ENCODE results near the gene SPARC. TPM values are rescaled to one million over a fixed set of nuclear protein-coding genes. Genes with fewer than 3 reads are reported as not detected.

Gene SPARC
- total RNA-seq, 2 donors from 2014 or later: 913 to 2,416 TPM

DNA sequence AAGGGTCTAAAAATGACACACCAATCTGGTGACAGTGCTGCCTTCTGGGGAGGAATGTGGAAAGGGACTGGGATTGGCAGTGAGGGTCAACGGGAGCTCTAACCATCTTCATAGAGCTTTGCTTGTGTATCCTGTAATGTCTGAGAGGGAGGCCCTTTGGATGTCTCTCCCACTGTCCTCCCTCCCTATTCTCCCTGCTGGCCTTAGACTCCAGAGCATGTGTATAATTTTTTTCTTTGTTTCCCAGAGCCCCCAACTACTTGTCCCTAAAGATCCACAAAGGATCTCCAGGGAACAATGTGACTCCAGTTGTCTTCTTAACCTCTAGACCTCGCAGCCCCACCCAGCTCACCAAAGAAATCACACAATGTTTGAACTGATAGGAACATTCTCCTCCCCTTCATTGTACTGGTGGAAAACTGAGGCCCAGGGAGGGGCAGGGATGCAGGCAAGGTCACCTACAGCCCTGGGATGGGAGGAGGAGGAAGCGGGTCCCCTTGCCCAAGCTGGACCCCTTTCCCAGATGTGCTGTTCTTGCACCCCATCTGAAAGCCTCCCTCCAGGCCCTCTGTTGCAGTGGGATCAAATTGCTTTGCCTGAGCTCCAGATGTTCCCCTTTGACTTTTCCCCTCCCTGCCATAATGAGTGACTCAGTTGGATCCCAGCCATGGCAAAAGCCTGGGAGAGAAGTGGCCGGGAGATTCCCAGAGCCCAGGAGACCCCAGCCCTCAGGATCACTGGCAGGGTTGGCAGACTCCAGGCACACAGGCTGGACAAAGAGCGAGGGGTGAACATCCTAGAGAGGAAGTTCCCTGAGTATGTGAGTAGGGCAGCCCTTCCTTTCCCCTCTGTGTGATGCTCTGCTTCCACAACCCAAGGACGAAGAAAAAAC is 21.8 kb downstream of the SPARC start:
- DNase-seq (ENCODE audit: low spot score): no peak

DNA sequence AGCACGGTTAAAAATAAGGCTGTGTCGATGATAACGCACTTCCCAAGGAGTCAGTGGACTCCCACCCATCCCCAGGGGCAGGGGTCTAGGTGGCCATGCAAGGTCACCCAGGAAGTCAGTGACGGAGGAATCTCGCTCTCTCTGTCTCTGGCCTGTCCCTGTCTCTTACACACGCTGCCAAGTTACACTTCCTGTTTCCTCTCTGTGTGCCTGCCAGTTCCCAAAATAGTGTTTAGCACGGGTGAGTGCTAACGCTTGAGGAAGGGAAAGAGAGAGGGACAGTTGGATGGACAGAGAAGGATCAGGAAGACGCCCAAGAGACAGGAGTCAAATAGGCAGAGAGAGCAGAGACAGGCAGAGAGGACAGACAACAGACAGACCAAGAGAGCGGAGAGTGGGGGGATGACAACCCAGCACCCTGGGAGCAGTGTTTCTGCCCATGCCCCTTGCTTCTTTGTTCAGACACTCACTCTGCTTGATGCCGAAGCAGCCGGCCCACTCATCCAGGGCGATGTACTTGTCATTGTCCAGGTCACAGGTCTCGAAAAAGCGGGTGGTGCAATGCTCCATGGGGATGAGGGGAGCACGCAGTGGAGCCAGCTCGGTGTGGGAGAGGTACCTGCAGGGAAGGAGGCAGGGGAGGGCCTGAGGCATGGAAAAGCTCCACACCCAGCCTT is 23.0 kb downstream of the SPARC start:
- intact Hi-C loops (cut with DNase I): no loop called here
- DNase-seq (ENCODE audit: low spot score): no peak

More for the DNA sequence above, 21.8 kb downstream of the SPARC start:
- intact Hi-C loops (cut with DNase I): no loop called here

DNA sequence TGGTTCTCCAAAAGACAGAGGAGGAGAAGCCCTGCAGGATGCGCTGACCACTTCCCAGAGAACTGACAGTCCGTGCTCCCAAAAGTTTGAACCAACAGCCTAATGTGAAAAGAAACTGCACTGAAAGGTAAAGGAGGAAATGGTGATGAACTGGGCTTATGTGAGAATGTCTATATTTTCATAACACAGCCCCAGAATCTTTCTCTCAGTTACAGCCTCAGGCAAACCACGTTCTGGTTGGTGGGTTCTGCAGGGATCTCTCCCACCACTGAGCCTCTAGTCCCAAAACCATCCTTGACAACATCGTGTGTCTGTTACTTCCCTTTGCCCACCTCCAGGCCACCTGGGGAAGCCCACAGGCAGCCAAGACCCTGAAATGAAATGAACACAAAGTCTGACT is 23.9 kb downstream of the SPARC start:
- no peak for DNase-seq (ENCODE audit: low spot score)
- intact Hi-C loops (cut with DNase I): no loop called here

DNA sequence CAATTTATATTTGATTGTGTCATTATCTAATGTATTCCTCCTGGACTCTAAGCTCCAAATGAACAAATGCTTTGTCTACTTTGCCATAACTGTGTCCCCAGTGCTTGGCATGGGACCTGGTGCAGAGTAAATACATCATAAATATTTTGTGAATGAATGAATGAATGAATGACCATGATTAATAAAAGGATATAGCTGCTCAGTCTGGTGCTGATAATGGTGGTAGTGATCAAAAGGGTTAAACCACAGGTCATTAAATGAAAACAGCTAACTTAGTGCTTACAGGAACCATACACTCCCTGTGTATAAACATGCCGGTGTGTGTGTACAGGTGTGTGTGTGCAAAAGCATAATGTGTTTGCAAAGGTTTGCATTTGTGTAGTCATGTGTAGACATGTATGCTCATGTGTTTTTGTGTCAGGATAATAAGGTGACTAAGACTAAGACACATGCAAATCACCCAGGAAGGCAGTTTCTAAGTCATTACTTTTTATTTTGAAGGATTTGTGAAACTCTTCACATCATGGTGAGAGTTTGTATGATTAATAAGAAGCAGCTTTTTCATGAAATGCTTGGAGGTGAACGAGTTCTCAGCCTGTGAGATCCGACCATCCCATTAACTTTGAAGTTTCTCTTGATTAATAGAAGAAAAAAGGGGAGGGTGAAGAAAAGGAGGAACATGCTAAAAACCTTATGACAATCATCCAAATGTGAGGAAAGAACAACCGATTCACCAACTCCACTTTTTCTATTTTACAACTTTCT is 24.6 kb downstream of the SPARC start:
- intact Hi-C loops (cut with DNase I): no loop called here
- no peak for DNase-seq (ENCODE audit: low spot score)

DNA sequence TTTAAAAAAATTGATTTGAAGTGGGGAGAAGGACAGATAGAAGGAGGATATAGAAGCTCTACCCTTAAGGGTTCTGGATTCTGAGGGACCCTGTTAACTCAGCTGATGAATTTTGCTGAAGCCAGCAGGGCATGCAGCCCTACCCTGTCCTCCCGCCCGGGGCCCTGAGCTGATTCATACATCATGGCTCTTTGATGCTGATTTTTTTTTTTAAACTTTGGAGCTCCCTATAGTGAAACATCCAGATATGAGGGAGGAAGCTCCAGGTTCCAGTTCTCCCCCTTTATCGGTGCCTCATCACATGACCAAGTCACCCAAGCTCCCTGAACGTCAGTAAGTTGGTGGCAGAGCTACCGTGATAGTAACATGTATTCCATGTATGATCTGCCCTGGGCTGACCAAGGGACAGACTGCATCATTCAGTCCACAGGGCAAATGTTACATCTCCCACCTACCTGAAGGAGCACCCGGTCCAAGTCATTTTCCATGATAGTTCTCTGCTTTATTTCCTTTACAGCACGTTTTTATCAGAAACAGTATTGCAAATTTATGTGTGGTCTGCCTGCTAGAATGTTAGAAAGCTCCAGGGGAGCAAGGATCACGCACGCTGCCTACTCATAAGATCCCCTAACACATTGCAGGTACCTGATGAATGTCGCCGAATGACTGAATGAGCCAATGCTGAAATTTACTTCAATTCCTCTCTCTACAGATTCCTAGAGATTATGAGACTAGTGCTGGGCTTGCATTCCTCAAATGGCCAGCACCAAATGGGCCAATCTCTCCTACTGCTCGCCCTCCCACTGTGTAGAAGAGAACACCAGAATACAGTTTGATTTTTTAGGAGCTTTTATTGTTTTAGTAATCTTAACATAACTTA is 25.9 kb downstream of the SPARC start:
- DNase-seq (ENCODE audit: low spot score): no peak
- intact Hi-C loops (cut with DNase I): no loop called here

DNA sequence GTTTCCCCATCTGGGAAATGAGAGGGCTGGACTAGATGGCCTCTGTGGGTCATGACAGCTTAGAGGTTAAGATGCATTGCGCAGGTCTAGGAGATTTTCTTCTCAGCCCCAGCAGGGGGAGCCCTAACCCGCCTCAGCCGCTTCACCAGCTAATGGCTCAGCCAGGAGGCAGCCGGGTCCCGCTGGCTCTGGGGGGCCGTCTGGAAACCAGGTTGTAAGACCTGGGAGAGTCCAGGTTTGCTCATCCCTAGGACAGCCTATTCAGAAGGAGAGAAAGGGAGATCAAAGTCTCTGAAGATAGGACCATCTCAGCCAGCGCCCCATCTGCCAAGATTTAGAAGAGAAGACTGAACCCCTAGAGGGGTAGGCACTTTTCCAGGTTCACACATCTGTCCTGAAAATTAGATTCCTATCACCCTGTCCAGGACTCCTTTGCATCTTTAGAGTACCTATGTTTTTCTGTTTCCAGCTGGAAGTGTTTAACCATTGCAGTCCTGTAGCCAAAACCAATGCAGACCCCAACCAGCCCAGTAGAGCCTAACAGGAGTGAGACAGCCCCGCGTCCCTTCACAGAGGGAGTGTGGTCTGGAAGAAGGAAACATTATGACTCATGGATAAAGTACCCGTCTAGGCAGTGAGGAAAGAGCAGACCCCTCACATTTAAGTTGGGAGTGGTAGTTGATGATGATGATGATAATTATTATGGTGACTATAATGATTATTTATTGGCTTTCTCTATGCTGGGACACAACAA is 27.5 kb downstream of the SPARC start:
- peak; percentile 96 for DNase-seq (ENCODE audit: low spot score)
- intact Hi-C loops (cut with DNase I): loop anchor here in 1 of 2 donors (1.0 to 10.0 kb wide), 2 partner anchors 81 to 214 kb away; partner anchors contain the start of gene SLC36A1

DNA sequence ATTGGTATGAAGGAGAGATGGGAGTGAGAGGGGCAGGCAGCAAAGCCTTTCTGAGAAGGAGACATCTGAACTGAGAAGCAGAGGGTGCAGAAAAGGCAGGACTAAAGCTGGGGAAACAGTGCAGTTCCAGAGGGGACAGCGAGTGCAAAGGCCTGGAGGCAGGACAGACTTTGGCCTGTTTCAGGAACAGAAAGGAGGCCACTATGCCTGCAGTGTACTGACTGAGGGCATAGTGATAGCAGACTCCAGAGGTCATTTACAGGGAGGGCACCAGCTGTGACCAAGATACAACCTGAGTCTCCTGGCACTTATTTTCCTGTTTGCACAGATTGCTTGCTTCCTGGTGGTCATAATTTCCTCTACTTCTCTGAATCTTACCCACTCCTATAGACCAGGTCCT is 29.6 kb downstream of the SPARC start:
- intact Hi-C loops (cut with DNase I): loop anchor here in 1 of 2 donors (10.0 kb wide), 1 partner anchor 212 kb away; the partner anchor contains the start of gene SLC36A1
- no peak for DNase-seq (ENCODE audit: low spot score)

DNA sequence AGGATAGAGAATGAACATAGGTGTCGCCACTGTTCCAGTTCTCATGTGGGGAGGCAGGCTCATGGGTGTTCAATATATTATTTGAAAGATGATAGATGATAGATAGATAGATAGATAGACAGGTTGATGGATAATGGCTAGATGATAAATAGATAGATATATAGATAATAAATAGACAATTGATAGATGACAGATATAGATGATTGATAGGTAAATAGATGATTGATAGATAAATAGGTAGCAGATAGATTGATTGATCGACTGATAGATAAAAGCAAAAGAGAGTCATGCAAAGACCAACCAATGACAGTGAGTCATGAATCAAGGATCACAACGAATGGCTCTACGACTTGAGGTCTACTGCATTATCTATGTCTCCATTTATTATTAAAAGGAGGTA is 30.4 kb downstream of the SPARC start:
- intact Hi-C loops (cut with DNase I): loop anchor here in 1 of 2 donors (10.0 kb wide), 1 partner anchor 212 kb away; the partner anchor contains the start of gene SLC36A1
- no peak for DNase-seq (ENCODE audit: low spot score)

DNA sequence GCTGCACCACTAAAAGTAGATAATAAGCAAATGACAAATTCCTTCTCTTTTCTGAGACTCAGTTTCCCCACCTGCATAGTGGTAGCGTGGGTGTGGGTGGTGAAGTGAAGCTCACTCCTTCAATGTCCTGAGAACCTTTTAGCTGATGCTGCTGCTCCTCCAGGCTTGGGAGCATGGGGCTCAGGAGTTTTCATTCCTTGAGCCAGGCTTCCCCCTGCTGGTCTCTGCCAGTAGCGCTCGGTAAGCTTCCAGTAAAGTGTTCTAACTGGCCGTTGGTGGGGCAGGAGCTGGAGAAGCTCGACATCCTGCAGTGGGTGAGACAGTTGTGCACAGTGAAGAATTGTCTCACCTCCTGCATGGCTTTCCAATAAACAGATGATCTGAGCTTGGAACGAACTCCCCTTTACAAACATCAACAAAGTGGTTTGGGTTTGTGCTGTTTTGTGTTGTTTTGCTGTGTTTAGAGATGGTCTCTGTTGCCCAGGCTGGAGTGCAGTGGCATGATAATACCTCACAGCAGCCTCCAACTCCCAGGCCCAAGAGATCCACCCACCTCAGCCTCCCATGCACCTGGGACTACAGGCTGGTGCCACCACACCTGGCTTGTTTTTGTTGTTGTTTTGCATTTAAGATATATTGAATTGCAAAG is 34.6 kb downstream of the SPARC start:
- DNase-seq (ENCODE audit: low spot score): peak; percentile 93
- intact Hi-C loops (cut with DNase I): loop anchor here (5.0 to 10.0 kb wide), 2 partner anchors 205 to 207 kb away; partner anchors contain the start of gene SLC36A1 (in 2 of the 2)

DNA sequence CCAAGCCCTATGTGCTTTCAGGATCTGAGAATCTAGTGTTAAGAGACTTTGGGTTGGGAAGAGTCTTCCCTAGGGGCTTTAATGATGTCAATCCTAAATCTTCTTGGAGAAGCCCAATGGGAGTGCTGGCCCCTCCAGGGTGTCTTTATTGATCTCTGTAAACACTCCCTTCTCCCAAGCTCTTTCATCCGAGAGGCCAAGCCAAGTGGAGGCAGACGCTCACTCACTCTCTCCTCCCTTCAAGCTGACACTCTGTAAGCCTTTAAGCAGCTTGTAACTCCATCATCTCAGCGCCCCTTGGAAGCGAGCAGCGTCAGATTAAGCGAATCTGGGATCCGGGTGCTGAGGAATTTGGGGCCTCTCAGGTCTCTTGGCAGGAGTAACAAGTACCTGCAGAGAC is 37.7 kb downstream of the SPARC start:
- intact Hi-C loops (cut with DNase I): no loop called here
- no peak for DNase-seq (ENCODE audit: low spot score)

DNA sequence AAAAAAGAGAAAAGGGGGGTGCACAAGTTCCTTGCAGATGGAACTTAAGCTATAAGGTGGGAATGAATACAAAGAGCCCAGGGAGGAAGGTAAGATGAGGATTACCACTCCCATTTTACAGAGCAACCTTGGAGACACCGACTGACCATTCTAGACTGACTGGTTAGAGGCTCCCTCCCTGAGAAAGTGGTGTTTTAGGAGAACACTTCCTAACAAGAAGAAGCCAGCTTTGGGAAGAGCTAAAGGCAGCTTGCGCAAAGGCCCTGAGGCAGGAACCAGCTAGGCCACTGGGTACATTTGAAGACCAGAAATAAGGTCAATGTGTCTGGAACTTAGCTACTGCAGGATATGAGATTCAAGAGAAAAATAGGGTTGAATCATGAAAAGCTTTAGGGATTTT is 38.6 kb downstream of the SPARC start:
- intact Hi-C loops (cut with DNase I): no loop called here

DNA sequence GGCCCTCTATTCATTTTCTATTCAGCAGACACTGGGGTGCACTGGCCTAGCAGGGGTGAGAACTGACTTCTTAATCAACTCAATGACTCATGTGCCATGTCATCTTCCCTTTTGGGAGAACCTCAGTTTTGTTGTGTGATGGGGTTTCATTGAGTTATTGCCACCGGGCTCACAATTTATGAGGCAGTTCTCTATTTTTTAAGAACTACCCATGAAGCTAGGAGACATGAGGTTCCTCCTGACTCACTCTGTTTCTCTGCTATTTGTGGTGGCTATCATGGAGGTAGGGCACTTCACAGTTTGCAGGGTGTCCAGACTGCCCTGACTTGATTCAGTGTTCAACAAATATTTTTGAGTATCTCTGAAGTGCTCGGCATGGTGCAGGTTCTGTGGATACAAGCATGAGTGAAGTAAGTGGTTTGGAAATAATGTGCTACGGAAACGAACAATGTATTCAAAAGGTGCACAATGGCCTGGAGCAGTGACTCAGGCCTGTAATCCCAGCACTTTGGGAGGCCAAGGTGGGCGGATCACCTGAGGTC is 39.3 kb downstream of the SPARC start:
- no peak for DNase-seq (ENCODE audit: low spot score)
- intact Hi-C loops (cut with DNase I): no loop called here

More for the DNA sequence above, 38.6 kb downstream of the SPARC start:
- no peak for DNase-seq (ENCODE audit: low spot score)

DNA sequence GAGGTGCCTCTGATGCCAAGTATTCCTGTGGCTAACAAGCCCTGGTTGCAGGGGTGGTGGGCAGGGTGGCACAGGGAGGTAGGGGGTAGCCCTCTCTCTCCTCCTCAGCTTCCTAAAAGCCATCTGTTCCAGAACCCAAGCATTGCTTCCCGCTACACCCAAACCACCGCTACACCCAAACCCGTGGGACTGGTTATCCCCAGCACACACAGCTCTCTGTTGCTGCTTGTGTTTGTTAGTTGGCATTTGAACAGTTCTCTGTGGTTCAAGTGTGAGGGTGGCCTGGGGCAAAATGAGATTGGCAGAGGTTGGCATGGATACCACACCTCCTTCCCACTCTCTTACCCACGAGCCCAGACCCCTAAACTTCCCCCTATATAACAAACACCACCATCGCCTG is 40.4 kb downstream of the SPARC start:
- no peak for DNase-seq (ENCODE audit: low spot score)
- intact Hi-C loops (cut with DNase I): no loop called here

DNA sequence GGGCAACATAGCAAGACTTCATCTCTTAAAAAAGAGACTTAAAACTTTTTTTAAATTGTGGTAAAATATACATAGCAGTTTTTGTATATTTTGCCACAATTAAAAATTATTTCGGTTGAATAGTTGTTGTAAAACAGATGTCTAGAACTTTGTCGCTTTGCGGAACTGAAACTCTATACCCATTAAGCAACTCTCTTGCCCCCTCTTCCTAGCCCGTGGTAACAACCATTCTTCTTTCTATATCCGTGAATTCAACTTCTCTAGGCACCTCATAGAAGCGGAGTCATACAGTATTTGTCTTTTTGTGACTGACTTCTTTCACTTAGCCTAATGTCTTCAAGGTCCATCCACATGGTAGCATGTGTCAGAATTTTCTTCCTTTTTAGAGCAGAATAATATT is 43.3 kb downstream of the SPARC start:
- DNase-seq (ENCODE audit: low spot score): no peak
- intact Hi-C loops (cut with DNase I): loop anchor here in 1 of 2 donors (5.0 kb wide), 1 partner anchor 281 kb away; no protein-coding TSS in a partner anchor

DNA sequence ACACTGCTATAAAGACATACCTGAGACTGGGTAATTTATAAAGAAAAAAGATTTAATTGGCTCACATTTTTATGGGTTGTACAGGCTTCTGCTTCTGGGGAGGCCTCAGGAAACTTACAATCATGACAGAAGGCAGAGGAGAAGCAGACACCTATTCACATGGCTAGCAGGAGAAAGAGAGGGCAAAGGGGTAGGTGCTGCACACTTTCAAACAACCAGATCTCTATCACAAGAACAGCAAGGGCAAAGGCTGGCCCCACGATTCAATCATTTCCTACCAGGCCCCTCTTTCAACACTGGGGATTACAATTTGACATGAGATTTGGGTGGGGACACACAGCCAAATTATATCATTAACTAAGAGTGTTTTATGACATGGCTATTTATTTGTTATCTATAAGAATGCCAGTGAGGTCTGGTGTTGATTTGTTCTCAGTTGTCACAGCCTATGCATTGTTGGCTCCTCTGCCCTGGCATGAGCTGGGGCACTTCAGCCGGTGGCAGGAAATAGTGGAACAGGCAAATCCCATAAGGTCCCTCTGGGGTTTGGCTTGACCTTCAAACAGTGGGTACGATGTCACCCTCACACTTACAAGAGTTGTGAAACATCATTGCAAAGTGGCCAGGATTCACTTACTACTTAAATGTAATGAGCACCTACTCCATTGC is 44.1 kb downstream of the SPARC start:
- intact Hi-C loops (cut with DNase I): loop anchor here in 1 of 2 donors (5.0 kb wide), 1 partner anchor 280 kb away; no protein-coding TSS in a partner anchor
- no peak for DNase-seq (ENCODE audit: low spot score)

DNA sequence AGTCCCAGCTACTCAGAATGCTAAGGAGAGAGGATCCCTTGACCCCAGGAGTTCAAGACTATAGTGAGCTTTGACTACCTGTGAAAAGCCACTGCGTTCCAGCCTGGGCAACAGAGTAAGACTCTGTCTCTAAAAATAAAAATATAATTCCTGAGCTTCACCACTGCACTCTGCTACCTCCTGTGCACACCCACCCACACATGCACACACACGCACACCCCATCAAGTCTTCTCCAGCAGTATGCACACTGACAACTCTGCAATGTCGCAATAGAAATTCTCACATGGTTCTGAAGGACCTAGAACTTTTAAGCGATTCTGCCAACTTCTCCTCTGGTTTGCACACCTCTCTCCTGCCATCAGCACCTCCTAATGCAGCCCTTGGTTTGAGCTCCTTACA is 48.1 kb downstream of the SPARC start:
- DNase-seq (ENCODE audit: low spot score): no peak
- intact Hi-C loops (cut with DNase I): no loop called here

DNA sequence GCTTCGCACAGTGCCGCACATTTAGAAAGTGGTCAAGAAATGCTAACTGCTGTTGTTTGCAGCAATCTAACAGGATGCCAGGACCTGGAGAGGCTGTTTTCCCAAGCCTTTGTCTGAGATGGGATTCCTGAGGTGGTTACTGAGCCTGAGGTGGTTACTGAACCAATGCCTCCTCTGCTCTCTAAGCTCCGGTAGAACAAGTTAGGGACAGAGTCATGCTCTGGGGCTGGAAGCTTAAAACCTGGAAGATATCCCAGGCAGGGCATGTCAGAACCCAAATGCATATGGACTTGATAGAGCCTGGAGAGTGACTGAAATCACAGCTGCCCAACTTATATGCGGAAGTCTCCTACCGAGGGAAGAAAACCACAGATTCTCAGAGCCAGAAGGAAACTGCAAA is 49.0 kb downstream of the SPARC start:
- intact Hi-C loops (cut with DNase I): no loop called here
- peak; percentile 16 for DNase-seq (ENCODE audit: low spot score)

Measured in posterior vena cava (tissue), 2 donors.